Prostate gland (tissue), 2 donors: ENCODE measurements around the gene FBN2.

Experiments used
- POLR2AphosphoS5 ChIP-seq: sonication (generic); formaldehyde crosslinking; IDR thresholded peaks from one replicate; pipeline ENCODE4 v1.6.1; 2017; ENCODE audit warnings: antibody characterized with exemption
- TF ChIP-seq, protein P1 (sequence below), 4 experiments: fragments of 200-600 bp in 2 of 4; fragments of 450-650 bp in 2 of 4; sonication (generic) in 2 of 4; IDR thresholded peaks; 1 replicate in 3 of 4; 2 replicates in 1 of 4; pipeline ENCODE4 v1.5.1; 2016 to 2019; ENCODE audit warnings: antibody characterized with exemption in 4 of 4, mild to moderate bottlenecking in 2 of 4, moderate library complexity in 2 of 4

DNA sequence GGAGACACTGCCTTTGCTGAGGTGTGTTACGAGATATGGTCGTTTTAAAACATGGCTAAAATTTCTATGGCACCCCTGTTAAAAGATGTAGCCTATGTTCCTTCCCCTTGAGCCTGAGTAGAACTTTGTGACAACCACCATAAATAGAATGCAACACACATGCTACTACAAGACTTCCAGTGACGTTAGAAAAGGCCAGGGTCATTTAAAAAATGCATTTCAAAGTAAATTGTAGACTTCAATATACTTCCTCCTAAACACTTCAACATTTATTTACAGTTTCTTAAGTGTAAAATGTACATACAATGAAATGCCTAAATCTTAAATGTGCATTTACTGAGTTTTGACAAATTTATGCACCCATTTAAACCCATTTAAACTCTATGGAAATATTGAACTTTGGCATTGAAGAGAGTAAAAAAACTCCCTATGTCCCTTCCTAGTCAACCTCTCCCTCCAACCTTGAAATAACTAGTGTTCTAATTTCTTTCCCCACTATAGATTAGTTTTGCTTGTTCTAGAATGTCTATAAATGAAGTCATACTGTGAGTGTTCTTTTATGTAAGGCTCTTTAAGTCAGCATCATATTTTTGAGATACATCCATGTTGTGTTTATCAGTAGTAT is 294.0 kb downstream of the FBN2 start:
- TF ChIP-seq, protein P1, sequence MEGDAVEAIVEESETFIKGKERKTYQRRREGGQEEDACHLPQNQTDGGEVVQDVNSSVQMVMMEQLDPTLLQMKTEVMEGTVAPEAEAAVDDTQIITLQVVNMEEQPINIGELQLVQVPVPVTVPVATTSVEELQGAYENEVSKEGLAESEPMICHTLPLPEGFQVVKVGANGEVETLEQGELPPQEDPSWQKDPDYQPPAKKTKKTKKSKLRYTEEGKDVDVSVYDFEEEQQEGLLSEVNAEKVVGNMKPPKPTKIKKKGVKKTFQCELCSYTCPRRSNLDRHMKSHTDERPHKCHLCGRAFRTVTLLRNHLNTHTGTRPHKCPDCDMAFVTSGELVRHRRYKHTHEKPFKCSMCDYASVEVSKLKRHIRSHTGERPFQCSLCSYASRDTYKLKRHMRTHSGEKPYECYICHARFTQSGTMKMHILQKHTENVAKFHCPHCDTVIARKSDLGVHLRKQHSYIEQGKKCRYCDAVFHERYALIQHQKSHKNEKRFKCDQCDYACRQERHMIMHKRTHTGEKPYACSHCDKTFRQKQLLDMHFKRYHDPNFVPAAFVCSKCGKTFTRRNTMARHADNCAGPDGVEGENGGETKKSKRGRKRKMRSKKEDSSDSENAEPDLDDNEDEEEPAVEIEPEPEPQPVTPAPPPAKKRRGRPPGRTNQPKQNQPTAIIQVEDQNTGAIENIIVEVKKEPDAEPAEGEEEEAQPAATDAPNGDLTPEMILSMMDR (IDR thresholded peaks at IDR 0.05) = no peak
- no peak for TF ChIP-seq POLR2AphosphoS5
